H9 (cell line): ENCODE results near the gene RDM1. TPM values are rescaled to one million over a fixed set of nuclear protein-coding genes. Genes with fewer than 3 reads are reported as not detected.

Experiments
- DNase-seq: peaks from one replicate; pipeline ENCODE4 v3.0.0-alpha.2; 2017
- H2AFZ ChIP-seq: one replicate; pipeline ENCODE4 v1.6.1; 2013; ENCODE audit warnings: mild to moderate bottlenecking, low read length, control low read depth, moderate library complexity
- H2AK5ac ChIP-seq: 2 replicates; pipeline ENCODE4 v1.6.1; 2013; ENCODE audit warnings: low read length, control low read depth, mixed read lengths; ENCODE audit not compliant: insufficient read length
- H2BK120ac ChIP-seq: one replicate; pipeline ENCODE4 v1.6.1; 2013; ENCODE audit warnings: low read depth, mild to moderate bottlenecking, low read length, control low read depth, inconsistent platforms; ENCODE audit not compliant: poor library complexity, severe bottlenecking
- H2BK12ac ChIP-seq: 2 replicates; pipeline ENCODE4 v1.6.1; 2013; ENCODE audit warnings: low read length, control low read depth, mixed read lengths, low read depth; ENCODE audit not compliant: insufficient read length
- H2BK15ac ChIP-seq: 2 replicates; pipeline ENCODE4 v1.6.1; 2013; ENCODE audit warnings: low read depth, low read length, control low read depth
- H2BK20ac ChIP-seq: one replicate; pipeline ENCODE4 v1.6.1; 2013; ENCODE audit warnings: low read depth, mild to moderate bottlenecking, low read length, control low read depth, inconsistent platforms; ENCODE audit not compliant: poor library complexity, severe bottlenecking
- H2BK5ac ChIP-seq: 2 replicates; pipeline ENCODE4 v1.6.1; 2013; ENCODE audit warnings: low read length, control low read depth, mixed read lengths; ENCODE audit not compliant: insufficient read length
- H3K14ac ChIP-seq: 2 replicates; pipeline ENCODE4 v1.6.1; 2013; ENCODE audit warnings: low read length, control low read depth; ENCODE audit not compliant: insufficient read depth
- H3K18ac ChIP-seq: 2 replicates; pipeline ENCODE4 v1.6.1; 2013; ENCODE audit warnings: low read depth, mild to moderate bottlenecking, mixed read lengths, low read length, control low read depth; ENCODE audit not compliant: insufficient read length
- H3K23ac ChIP-seq: 2 replicates; pipeline ENCODE4 v1.6.1; 2013; ENCODE audit warnings: low read length, control low read depth, mixed read lengths, low read depth; ENCODE audit not compliant: insufficient read length
- H3K23me2 ChIP-seq: 2 replicates; pipeline ENCODE4 v1.6.1; 2013; ENCODE audit warnings: low read depth, mild to moderate bottlenecking, mixed read lengths, low read length, control low read depth; ENCODE audit not compliant: insufficient read length, poor library complexity, severe bottlenecking
- H3K27ac ChIP-seq: 2 replicates; pipeline ENCODE4 v1.5.1; 2013; ENCODE audit warnings: low read length, control low read depth, mixed read lengths, low read depth; ENCODE audit not compliant: insufficient read length
- H3K27me3 ChIP-seq: 2 replicates; pipeline ENCODE4 v1.6.1; 2013; ENCODE audit warnings: low read length, control low read depth, inconsistent platforms; ENCODE audit not compliant: insufficient read depth
- H3K4ac ChIP-seq: 2 replicates; pipeline ENCODE4 v1.6.1; 2013; ENCODE audit warnings: low read depth, mild to moderate bottlenecking, control low read depth, inconsistent platforms, low read length, moderate library complexity
- H3K4me1 ChIP-seq: 2 replicates; pipeline ENCODE4 v1.6.1; 2013; ENCODE audit warnings: low read length, control low read depth, inconsistent platforms; ENCODE audit not compliant: insufficient read depth
- H3K4me2 ChIP-seq: 2 replicates; pipeline ENCODE4 v1.6.1; 2013; ENCODE audit warnings: low read length, control low read depth, mixed read lengths; ENCODE audit not compliant: insufficient read length, insufficient read depth
- H3K56ac ChIP-seq: 2 replicates; pipeline ENCODE4 v1.6.1; 2013; ENCODE audit warnings: low read depth, mild to moderate bottlenecking, mixed read lengths, low read length, control low read depth; ENCODE audit not compliant: insufficient read length
- H3K79me1 ChIP-seq: 2 replicates; pipeline ENCODE4 v1.6.1; 2013; ENCODE audit warnings: low read depth, mild to moderate bottlenecking, moderate library complexity, low read length, control low read depth, inconsistent platforms; ENCODE audit not compliant: insufficient read depth, poor library complexity, severe bottlenecking
- H3K79me2 ChIP-seq: 2 replicates; pipeline ENCODE4 v1.6.1; 2013; ENCODE audit warnings: low read length, control low read depth, inconsistent platforms; ENCODE audit not compliant: insufficient read depth
- H3K9ac ChIP-seq: 2 replicates; pipeline ENCODE4 v1.6.1; 2013; ENCODE audit warnings: low read length, control low read depth, mixed read lengths; ENCODE audit not compliant: insufficient read length; ENCODE audit errors: extremely low read depth
- H3K9me3 ChIP-seq: one replicate; pipeline ENCODE4 v1.6.1; 2013; ENCODE audit warnings: low read depth, low read length, inconsistent platforms; ENCODE audit not compliant: control insufficient read depth
- H3T11ph ChIP-seq: one replicate; pipeline ENCODE4 v1.6.1; 2013; ENCODE audit warnings: mild to moderate bottlenecking, low read length, control low read depth, inconsistent platforms
- H4K20me1 ChIP-seq: one replicate; pipeline ENCODE4 v1.6.1; 2013; ENCODE audit not compliant: control insufficient read depth, insufficient read length, insufficient read depth
- H4K5ac ChIP-seq: 2 replicates; pipeline ENCODE4 v1.6.1; 2013; ENCODE audit warnings: low read depth, mild to moderate bottlenecking, mixed read lengths, low read length, control low read depth; ENCODE audit not compliant: insufficient read length
- H4K8ac ChIP-seq: replicated peaks from 2 replicates; pipeline ENCODE4 v1.6.1; 2013; ENCODE audit warnings: low read length, control low read depth, mixed read lengths, low read depth; ENCODE audit not compliant: insufficient read length
- H4K91ac ChIP-seq: 2 replicates; pipeline ENCODE4 v1.6.1; 2013; ENCODE audit warnings: low read depth, mild to moderate bottlenecking, moderate library complexity, mixed read lengths, low read length, control low read depth; ENCODE audit not compliant: insufficient read length
- H3K27ac Mint-ChIP-seq, 3 experiments: 2 replicates in 2 of 3; 3 replicates in 1 of 3; pipeline ENCODE4 v1.8.0; 2020 to 2021; ENCODE audit warnings: mixed read lengths in 3 of 3, mild to moderate bottlenecking in 1 of 3, moderate library complexity in 1 of 3
- H3K27me3 Mint-ChIP-seq: 2 replicates; pipeline ENCODE4 v1.8.0; 2021; ENCODE audit warnings: low read depth, mild to moderate bottlenecking, moderate library complexity, mixed read lengths
- H3K36me3 Mint-ChIP-seq, 3 experiments: 2 replicates in 2 of 3; 3 replicates in 1 of 3; pipeline ENCODE4 v1.8.0; 2020 to 2021; ENCODE audit warnings: low read depth in 3 of 3, mixed read lengths in 3 of 3; ENCODE audit not compliant: insufficient read depth in 1 of 3
- H3K4me1 Mint-ChIP-seq, 2 experiments: 2 replicates each; pipeline ENCODE4 v1.8.0; 2020; ENCODE audit warnings: mixed read lengths in 2 of 2
- H3K4me3 Mint-ChIP-seq, 2 experiments: 2 replicates in 1 of 2; 3 replicates in 1 of 2; pipeline ENCODE4 v1.8.0; 2020 to 2021; ENCODE audit warnings: mild to moderate bottlenecking in 2 of 2, mixed read lengths in 2 of 2, moderate library complexity in 1 of 2
- H3K9me3 Mint-ChIP-seq, 2 experiments: 2 replicates in 1 of 2; 3 replicates in 1 of 2; pipeline ENCODE4 v1.8.0; 2020; ENCODE audit warnings: mild to moderate bottlenecking in 2 of 2, mixed read lengths in 2 of 2, moderate library complexity in 1 of 2
- whole genome bisulfite sequencing: extraction: QIAGEN DNeasy Blood & Tissue Kit; methylation state at CpG from one replicate; pipeline ENCODE4 v1.1.7; 2013; ENCODE audit warnings: missing lambda C conversion rate, low lambda C conversion rate, mixed read lengths; ENCODE audit not compliant: insufficient read length; ENCODE audit errors: extremely low coverage; 5-methylcytosine and 5-hydroxymethylcytosine counted together
- total RNA-seq: library from RNA; stranded (reverse); gene quantifications from 2 replicates; pipeline ENCODE4 v1.2.1, GENCODE V29; 2021
- TF ChIP-seq, protein P1 (sequence below): fragments of 200-600 bp; sonication (generic); conservative IDR thresholded peaks from 3 replicates; pipeline ENCODE4 v1.8.0; 2021; ENCODE audit warnings: antibody characterized with exemption, mild to moderate bottlenecking

Gene RDM1
- total RNA-seq, 1 experiment from 2014 or later = 9.0 TPM

DNA sequence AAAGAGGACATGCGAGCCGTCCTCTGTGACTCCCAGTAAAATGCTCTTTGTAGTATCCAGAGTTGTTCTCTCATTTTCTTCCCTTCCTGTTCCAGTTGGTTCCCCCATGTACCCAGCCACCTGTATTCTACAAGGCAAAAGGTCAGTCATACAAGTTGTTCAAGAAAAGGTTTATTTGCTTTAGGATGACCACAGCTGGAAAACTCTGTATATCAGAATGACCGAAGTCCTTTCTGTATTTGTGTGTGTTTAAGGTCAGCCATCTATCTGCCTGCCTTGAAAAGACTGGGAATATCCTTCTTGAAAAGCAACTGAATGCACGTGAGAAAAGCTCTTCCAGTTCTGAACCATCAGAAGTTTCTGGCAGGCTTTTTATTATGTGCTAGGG lies 42.4 kb upstream of the RDM1 start:
- no peak overlapping the region for H3K14ac ChIP-seq
- H3K79me2 ChIP-seq = no peaks in the 10 kb centered on the region
- no peak overlapping the region for H3K9ac ChIP-seq
- H3K56ac ChIP-seq = no peak overlapping the region
- 0 out of 2 replicates have a peak, but pooled peaks cover 1% of the 10 kb centered on the region for H3K27me3 Mint-ChIP-seq
- no peaks in the 10 kb centered on the region for H3K4me1 ChIP-seq
- no peak overlapping the region for H4K8ac ChIP-seq
- no peak overlapping the region for H3T11ph ChIP-seq
- no peak overlapping the region for H3K4ac ChIP-seq
- H4K91ac ChIP-seq = no peak overlapping the region
- H3K27ac Mint-ChIP-seq = no peak overlapping the region
- no peak overlapping the region for H3K18ac ChIP-seq
- H3K4me3 Mint-ChIP-seq = no peak overlapping the region
- H3K4me1 Mint-ChIP-seq = peaks cover 5 to 11% of the 10 kb centered on the region in 2 experiments; a peak in 3 of 4 replicates
- no peak overlapping the region for H2BK15ac ChIP-seq
- H3K4me2 ChIP-seq = no peak overlapping the region
- no peak overlapping the region for H4K5ac ChIP-seq
- no peak overlapping the region for H2AFZ ChIP-seq
- no peak overlapping the region for H2BK12ac ChIP-seq
- H3K23ac ChIP-seq = no peak overlapping the region
- H4K20me1 ChIP-seq = no peaks in the 10 kb centered on the region
- WGBS = no CpG with 5 or more reads among the region's 4 CpGs
- no peak overlapping the region for H3K27ac ChIP-seq
- no peak overlapping the region for H2BK20ac ChIP-seq
- no peaks in the 10 kb centered on the region for H3K9me3 Mint-ChIP-seq
- H3K79me1 ChIP-seq = no peaks in the 10 kb centered on the region
- H2BK120ac ChIP-seq = no peak overlapping the region
- H2BK5ac ChIP-seq = no peak overlapping the region
- H3K27me3 ChIP-seq = no peaks in the 10 kb centered on the region
- no peak for DNase-seq
- TF ChIP-seq, protein P1, sequence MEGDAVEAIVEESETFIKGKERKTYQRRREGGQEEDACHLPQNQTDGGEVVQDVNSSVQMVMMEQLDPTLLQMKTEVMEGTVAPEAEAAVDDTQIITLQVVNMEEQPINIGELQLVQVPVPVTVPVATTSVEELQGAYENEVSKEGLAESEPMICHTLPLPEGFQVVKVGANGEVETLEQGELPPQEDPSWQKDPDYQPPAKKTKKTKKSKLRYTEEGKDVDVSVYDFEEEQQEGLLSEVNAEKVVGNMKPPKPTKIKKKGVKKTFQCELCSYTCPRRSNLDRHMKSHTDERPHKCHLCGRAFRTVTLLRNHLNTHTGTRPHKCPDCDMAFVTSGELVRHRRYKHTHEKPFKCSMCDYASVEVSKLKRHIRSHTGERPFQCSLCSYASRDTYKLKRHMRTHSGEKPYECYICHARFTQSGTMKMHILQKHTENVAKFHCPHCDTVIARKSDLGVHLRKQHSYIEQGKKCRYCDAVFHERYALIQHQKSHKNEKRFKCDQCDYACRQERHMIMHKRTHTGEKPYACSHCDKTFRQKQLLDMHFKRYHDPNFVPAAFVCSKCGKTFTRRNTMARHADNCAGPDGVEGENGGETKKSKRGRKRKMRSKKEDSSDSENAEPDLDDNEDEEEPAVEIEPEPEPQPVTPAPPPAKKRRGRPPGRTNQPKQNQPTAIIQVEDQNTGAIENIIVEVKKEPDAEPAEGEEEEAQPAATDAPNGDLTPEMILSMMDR = no peak
- H3K9me3 ChIP-seq = no peaks in the 10 kb centered on the region
- H3K23me2 ChIP-seq = no peaks in the 10 kb centered on the region
- H3K36me3 Mint-ChIP-seq = no peaks in the 10 kb centered on the region
- H2AK5ac ChIP-seq = no peak overlapping the region
